Measurements from ENCODE around the gene PCDHGA3.
A peak's percentile ranks its signal among the peaks of the same experiment; 100 is the strongest.
"Not testable (repeated sequence)": the region's sequence is repeated elsewhere in the genome, so short reads cannot be mapped to it uniquely, and the experiment has no call there.

The PCDHGA3 gene

GRCh38 chr5:141343242-141343952, at the start of gene PCDHGA3:
Gene PCDHGA3 (plus strand): TSS chr5:141343829. CDS start chr5:141344034, 205 bp downstream.
- no peak for DNase-seq (ENCODE audit: low spot score)

DNA sequence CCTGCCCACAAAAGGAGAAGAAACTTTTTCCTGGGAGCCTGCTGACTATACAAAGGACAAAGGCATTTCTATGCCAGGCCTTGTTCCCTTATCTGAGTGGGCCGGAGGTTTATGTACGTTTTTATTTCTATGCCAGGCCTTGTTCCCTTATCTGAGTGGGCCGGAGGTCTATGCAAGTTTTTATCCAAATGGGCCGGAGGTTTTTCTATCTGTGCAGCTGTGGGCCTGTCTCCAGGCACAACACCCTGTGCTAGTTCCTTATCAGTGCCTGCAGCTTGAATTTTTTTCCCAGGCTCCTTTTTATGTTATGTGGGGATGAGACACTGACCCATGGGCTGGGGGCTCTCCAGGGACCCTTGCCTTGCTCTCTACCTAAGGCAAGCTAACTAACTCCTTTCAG, 45.3 kb upstream of the PCDHGA3 start:
- no peak for DNase-seq (ENCODE audit: low spot score)

GRCh38 chr5:141303756-141304155, 39.9 kb upstream of the PCDHGA3 start, which contains the start of gene SLC25A2:
Gene SLC25A2 (minus strand): TSS chr5:141304049. CDS start chr5:141303865, 184 bp downstream.
- no peak for DNase-seq (ENCODE audit: low spot score)

DNA sequence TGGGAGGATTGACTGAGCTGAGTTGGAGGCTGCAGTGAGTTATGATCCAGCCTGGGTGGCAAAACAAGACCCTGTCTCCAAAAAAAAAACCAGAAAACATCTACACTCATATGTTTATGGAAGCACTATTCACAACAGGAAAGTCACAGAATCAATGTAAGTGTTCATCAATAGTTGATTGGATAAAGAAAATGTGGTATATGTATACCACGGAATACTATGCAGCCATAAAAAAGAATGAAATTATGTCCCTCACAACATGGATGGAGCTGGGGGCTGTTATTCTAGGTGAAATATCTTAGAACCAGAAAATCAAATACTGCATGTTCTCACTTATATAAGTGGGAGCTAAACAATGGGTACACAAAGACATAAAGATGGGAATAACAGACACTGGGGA, 37.0 kb upstream of the PCDHGA3 start:
- DNase-seq (ENCODE audit: low spot score), result no peak

DNA sequence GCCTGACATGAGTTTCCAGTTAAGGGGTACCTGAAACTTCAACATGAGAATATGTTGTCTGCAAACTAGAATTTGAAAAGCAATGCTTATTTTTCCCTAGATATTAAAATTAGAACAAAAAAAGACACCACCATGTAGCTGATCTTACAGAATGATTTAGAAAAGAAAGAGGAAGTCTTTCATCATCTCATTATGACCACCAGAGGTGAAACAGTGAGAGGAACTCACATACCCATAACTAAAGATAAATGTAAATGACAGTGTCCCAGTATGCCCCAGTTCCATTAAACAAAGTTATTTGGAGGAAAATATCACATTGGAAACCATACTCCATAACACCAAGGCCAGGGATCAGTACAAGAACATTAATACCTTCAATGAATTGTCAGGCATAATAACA, 29.9 kb upstream of the PCDHGA3 start:
- DNase-seq (ENCODE audit: low spot score), result no peak

DNA sequence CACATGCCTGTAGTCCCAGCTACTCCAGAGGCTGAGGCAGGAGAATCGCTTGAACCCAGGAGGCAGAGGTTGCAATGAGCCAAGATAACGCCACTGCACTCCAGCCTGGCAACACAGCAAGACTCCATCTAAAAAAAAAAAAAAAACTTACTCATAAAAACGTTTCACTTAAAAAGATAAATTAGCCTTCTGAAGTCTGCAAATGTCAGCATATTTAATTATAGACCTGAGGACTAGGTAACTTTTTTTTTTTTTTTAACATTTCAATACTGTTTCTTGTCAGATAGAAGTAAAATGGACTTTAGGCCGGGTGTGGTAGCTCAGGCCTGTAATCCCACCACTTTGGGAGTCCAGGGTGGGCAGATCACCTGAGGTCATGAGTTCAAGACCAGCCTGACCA, 26.7 kb upstream of the PCDHGA3 start:
- not testable (repeated sequence) for DNase-seq (ENCODE audit: low spot score)

DNA sequence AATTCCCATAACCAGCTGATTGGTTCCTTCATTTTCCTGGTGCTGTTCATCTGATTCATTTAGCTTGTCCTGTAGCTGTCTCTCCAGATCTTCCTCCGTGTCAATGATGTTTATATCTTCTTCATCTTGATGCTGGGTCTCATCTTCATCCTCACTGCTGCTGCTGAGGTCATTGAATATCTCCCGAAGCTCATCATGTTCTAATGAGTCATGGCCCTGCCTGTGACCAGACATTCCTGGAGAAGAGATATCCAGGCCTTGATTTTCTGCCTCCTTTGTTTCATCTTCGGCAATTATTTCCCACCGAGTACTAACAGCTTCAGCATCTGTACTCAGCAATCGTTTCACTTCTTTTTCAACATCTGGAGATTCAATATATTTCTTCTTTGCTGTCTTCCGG, 24.4 kb upstream of the PCDHGA3 start:
- DNase-seq (ENCODE audit: low spot score), result no peak

DNA sequence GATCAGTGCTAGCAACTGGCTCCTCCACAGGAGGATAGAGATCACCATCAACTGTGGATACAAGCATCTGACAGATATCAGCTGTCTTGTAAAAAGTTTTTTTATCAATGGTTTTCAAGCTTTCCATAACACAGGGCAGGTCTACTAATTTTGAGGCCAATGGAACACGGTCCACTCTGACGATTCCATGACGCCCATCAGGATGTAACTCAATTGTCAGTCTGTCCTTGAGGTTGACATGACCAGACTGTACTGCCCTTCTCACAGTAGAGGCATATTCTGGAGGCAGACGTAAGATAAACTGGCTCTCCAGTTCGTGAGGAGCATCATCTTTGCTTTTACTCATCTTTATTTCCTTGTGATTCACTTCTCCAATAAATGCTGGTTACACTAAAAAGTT, 23.9 kb upstream of the PCDHGA3 start:
- no peak for DNase-seq (ENCODE audit: low spot score)

DNA sequence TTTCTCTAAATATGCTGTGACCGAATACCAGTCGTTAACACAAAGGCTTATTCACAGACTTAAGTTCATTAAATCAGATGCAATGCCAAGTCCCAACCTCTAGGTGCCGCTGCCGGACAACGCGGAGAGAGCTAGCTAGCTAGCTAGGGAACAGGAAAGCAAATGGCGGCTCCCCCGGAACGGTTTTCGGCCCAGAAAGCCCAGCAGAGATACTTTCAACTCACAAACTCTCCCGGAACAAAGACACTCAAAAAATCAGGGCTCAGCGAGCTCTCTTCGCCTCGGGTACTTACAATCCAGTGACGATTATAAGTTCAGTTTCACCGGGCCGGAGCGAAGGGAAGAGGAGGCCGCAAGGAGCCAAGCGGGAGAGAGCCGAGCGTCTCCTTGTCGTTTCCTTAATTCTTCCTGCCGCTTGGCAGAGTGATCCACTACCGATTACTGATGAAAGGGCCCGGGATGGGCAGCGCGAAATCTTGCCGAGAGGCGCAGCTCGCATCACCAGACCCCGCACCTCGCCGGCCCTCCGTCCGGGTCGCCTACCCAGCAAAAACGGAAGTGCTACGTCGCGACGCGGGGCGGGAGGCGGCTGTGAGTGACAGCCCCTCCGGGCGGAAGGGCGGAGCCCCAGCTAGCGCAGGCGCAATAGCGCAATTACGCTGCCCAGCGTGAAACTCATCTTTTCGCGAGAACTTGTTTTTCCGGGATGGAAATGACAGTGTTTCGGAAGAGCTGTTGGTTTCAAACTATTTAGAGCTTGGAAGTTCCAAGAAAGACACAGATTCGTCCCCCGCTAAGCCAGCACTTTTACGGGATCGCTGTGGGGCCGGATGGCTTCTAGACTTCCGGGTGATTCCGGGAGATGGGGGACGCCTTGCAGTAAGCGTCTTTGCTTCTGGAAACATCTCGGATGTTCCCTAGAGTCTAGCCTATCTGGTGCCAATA, 23.1 kb upstream of the PCDHGA3 start, which contains the start of gene TAF7:
TSS of gene TAF7 (minus strand) at position 560 of the 945 bp plus-strand sequence. CDS start 740 bp downstream, outside the sequence.
- peak; percentile 92 for DNase-seq (ENCODE audit: low spot score)

- no peak for DNase-seq (ENCODE audit: low spot score)
These were observed 21.4 kb upstream of the PCDHGA3 start for GRCh38 chr5:141322261-141322660.

DNA sequence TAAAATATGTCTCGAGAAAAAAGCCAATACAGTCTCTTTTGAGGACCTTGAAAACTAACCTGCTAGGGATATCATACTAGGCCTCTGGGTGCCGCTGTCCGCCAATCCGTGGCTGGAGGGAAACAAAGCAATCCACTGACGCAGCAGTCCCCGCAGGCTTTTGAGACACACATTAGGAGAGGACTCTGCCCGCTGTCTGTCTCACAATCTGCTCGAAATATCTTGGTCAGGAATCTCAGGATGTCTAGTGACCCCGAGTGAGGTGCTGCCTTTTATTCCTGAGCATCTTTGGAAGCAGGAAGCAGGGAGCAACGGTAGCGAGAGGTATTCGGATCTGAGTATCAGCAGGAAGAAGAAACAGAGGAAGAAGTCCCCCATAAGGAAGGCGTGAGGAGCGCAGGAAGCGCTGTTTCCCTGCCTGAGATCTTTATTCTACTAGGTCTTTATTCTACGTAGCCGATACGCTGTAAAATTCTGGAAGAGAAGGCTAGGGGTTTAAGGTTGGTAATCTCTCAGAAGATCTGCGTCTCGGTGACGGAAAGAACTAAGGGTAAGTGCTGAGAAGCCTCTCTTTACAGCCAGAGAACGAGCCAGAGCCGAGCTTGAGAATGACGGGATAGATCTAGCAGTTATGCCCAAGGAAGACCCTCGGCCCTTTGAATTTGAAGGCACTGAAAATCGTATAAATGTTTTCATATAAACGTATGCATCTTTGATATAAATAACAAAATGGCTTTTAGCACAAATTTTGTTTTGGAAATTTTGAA, 17.4 kb upstream of the PCDHGA3 start:
- DNase-seq (ENCODE audit: low spot score), result peak; percentile 50

- no peak for DNase-seq (ENCODE audit: low spot score)
These were observed 15.4 kb upstream of the PCDHGA3 start for GRCh38 chr5:141328231-141328630.

DNA sequence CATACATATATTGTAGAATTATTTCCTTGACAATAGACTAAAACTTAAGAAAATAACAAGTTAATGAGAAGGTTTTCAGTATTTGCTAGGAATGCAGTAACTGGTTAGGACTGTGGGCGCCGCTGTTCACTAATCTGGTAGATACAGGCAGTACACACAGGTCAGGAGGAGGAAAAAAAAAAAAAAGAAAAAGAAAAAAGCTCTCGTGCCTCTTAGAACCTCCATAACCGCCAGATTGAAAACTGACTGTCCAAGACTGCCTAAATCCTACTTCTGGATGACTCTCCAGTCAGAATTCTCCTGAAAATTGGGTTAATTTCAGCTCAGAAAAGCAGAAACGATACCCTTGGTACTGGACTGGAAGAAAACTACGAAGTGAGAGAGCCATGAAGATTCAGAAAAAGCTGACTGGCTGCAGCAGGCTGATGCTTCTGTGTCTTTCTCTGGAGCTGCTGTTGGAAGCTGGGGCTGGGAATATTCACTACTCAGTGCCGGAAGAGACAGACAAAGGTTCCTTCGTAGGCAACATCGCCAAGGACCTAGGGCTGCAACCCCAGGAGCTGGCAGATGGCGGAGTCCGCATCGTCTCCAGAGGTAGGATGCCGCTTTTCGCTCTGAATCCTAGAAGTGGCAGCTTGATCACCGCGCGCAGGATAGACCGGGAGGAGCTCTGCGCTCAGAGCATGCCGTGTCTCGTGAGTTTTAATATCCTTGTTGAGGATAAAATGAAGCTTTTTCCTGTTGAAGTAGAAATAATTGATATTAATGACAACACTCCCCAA, 13.1 kb upstream of the PCDHGA3 start, which contains the start of gene PCDHGA1:
TSS of gene PCDHGA1 (plus strand) at position 216 of the 782 bp plus-strand sequence.
- no peak for DNase-seq (ENCODE audit: low spot score)

- not testable (repeated sequence) for DNase-seq (ENCODE audit: low spot score)
These were observed 11.1 kb upstream of the PCDHGA3 start for GRCh38 chr5:141332571-141332970.

- no peak for DNase-seq (ENCODE audit: low spot score)
These were observed 4.9 kb upstream of the PCDHGA3 start, which contains the start of gene PCDHGA2 for GRCh38 chr5:141338538-141339306. Gene PCDHGA2 (plus strand): TSS chr5:141338760.

DNA sequence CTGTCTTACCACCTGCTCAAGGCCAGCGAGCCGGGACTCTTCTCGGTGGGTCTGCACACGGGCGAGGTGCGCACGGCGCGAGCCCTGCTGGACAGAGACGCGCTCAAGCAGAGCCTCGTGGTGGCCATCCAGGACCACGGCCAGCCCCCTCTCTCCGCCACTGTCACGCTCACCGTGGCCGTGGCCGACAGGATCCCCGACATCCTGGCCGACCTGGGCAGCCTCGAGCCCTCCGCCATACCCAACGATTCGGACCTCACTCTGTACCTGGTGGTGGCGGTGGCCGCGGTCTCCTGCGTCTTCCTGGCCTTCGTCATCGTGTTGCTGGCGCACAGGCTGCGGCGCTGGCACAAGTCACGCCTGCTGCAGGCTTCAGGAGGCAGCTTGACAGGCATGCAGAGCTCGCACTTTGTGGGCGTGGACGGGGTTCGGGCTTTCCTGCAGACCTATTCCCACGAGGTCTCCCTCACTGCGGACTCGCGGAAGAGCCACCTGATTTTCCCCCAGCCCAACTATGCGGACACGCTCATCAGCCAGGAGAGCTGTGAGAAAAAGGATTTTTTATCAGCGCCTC, 2.8 kb upstream of the PCDHGA3 start:
- not testable (repeated sequence) for DNase-seq (ENCODE audit: low spot score)

DNA sequence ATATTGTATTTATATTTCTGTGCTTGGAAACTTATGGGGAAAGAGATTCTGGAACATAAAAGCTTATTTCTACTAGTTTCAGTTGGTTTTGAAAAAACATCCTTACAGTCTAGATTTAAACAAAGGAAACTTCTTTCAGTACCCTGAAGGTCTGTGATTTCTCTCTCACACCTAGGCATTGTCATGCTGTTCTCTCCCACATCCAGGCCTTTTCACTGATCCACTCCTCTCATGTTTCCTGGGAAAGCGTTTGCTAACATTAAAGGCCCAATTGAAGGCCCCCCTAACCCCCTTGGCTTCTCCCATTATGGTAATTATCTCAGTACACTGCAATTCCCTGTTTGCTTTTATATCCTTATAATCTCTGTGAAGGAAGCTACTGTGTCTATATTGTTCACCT, 856 bp upstream of the PCDHGA3 start:
- DNase-seq (ENCODE audit: low spot score), result no peak

- no peak for DNase-seq (ENCODE audit: low spot score)
These were observed 379 bp downstream of the PCDHGA3 start for GRCh38 chr5:141343953-141344463.

- DNase-seq (ENCODE audit: low spot score), result no peak
These were observed 1.7 kb downstream of the PCDHGA3 start for GRCh38 chr5:141345327-141345726.

- not testable (repeated sequence) for DNase-seq (ENCODE audit: low spot score)
These were observed 2.4 kb downstream of the PCDHGA3 start for GRCh38 chr5:141346017-141346416.
